Measurements from ENCODE around the gene TMSB10.

TMSB10 gene

GRCh38 chr2:84881581-84882413 is 23.7 kb upstream of the TMSB10 start:
- no peaks in the 10 kb centered on the region for H4K20me1 ChIP-seq (ENCODE audit: insufficient read depth, low read length)

GRCh38 chr2:84882414-84882738 is 23.1 kb upstream of the TMSB10 start:
- Histone ChIP-seq H4K20me1 (ENCODE audit: insufficient read depth, low read length) (no peaks in the 10 kb centered on the region), H3K9ac (ENCODE audit: low read length) (no peak overlapping the region), H3K4me1 (ENCODE audit: insufficient read depth, low read length, severe bottlenecking) (peaks cover 24% of the 10 kb centered on the region), H3K4me3 (ENCODE audit: low read depth, low read length, poor library complexity, severe bottlenecking) (no peak overlapping the region), H3K79me2 (ENCODE audit: insufficient read depth, low read length) (no peaks in the 10 kb centered on the region), H2AFZ (ENCODE audit: low read length) (no peak overlapping the region), H3K36me3 (ENCODE audit: insufficient read depth, low read length) (no peaks in the 10 kb centered on the region), H3F3A (ENCODE audit: insufficient read depth, low read length) (no peaks in the 10 kb centered on the region), H3K9me2 (ENCODE audit: low read depth, low read length) (no peaks in the 10 kb centered on the region), H3K27me3 (ENCODE audit: insufficient read depth, low read length) (peaks cover 8% of the 10 kb centered on the region; the same call in 1 of the 2 replicates), H3K27ac (ENCODE audit: low read depth, low read length, poor library complexity, severe bottlenecking) (no peak overlapping the region), H3K9me3 (ENCODE audit: low read length) (no peaks in the 10 kb centered on the region), H3K4me2 (ENCODE audit: low read length) (peak overlapping the region; percentile 85)
- TF ChIP-seq CTCF (IDR thresholded peaks at IDR 0.05; ENCODE audit: low read length) (no peak), EZH2 (IDR thresholded peaks at IDR 0.05; ENCODE audit: borderline replicate concordance, low read length) (no peak)

More at GRCh38 chr2:84881581-84882413, 23.7 kb upstream of the TMSB10 start:
- no peaks in the 10 kb centered on the region for H3K36me3 ChIP-seq (ENCODE audit: insufficient read depth, low read length)
- no peaks in the 10 kb centered on the region for H3K9me2 ChIP-seq (ENCODE audit: low read depth, low read length)
- peaks cover 8% of the 10 kb centered on the region; the same call in 1 of the 2 replicates for H3K27me3 ChIP-seq (ENCODE audit: insufficient read depth, low read length)
- H3K27ac ChIP-seq (ENCODE audit: low read depth, low read length, poor library complexity, severe bottlenecking) = no peak overlapping the region
- H3K4me3 ChIP-seq (ENCODE audit: low read depth, low read length, poor library complexity, severe bottlenecking) = peak overlapping the region; percentile 61
- peaks cover 24% of the 10 kb centered on the region for H3K4me1 ChIP-seq (ENCODE audit: insufficient read depth, low read length, severe bottlenecking)
- H3K9me3 ChIP-seq (ENCODE audit: low read length) = no peaks in the 10 kb centered on the region
- H3K4me2 ChIP-seq (ENCODE audit: low read length) = peak overlapping the region; percentile 85
- H3F3A ChIP-seq (ENCODE audit: insufficient read depth, low read length) = no peaks in the 10 kb centered on the region
- TF ChIP-seq EZH2 (IDR thresholded peaks at IDR 0.05; ENCODE audit: borderline replicate concordance, low read length) (no peak), CTCF (IDR thresholded peaks at IDR 0.05; ENCODE audit: low read length) (peak; percentile 85)
- H3K79me2 ChIP-seq (ENCODE audit: insufficient read depth, low read length) = no peaks in the 10 kb centered on the region
- H3K9ac ChIP-seq (ENCODE audit: low read length) = peak overlapping the region; percentile 59
- peak overlapping the region; percentile 69; the same call in 1 of the 2 replicates for H2AFZ ChIP-seq (ENCODE audit: low read length)

- no peak overlapping the region for H2AFZ ChIP-seq (ENCODE audit: low read length)
- no peak overlapping the region for H3K27ac ChIP-seq (ENCODE audit: low read depth, low read length, poor library complexity, severe bottlenecking)
- H3K4me3 ChIP-seq (ENCODE audit: low read depth, low read length, poor library complexity, severe bottlenecking) = no peak overlapping the region
- TF ChIP-seq EZH2 (IDR thresholded peaks at IDR 0.05; ENCODE audit: borderline replicate concordance, low read length) (no peak), CTCF (IDR thresholded peaks at IDR 0.05; ENCODE audit: low read length) (no peak)
- H3K4me1 ChIP-seq (ENCODE audit: insufficient read depth, low read length, severe bottlenecking) = peaks cover 24% of the 10 kb centered on the region
- no peaks in the 10 kb centered on the region for H3K79me2 ChIP-seq (ENCODE audit: insufficient read depth, low read length)
- H3K27me3 ChIP-seq (ENCODE audit: insufficient read depth, low read length) = peaks cover 8% of the 10 kb centered on the region; the same call in 1 of the 2 replicates
- H3K9me3 ChIP-seq (ENCODE audit: low read length) = no peaks in the 10 kb centered on the region
- H4K20me1 ChIP-seq (ENCODE audit: insufficient read depth, low read length) = no peaks in the 10 kb centered on the region
- no peak overlapping the region for H3K9ac ChIP-seq (ENCODE audit: low read length)
- no peak overlapping the region for H3K4me2 ChIP-seq (ENCODE audit: low read length)
- no peaks in the 10 kb centered on the region for H3K9me2 ChIP-seq (ENCODE audit: low read depth, low read length)
- H3K36me3 ChIP-seq (ENCODE audit: insufficient read depth, low read length) = no peaks in the 10 kb centered on the region
- H3F3A ChIP-seq (ENCODE audit: insufficient read depth, low read length) = no peaks in the 10 kb centered on the region
These were observed 22.5 kb upstream of the TMSB10 start for GRCh38 chr2:84882775-84883550.
